Measurements from ENCODE around the gene GRID2IP.
"Not testable (repeated sequence)": the region's sequence is repeated elsewhere in the genome, so short reads cannot be mapped to it uniquely, and the experiment has no call there.

GRID2IP gene

DNA sequence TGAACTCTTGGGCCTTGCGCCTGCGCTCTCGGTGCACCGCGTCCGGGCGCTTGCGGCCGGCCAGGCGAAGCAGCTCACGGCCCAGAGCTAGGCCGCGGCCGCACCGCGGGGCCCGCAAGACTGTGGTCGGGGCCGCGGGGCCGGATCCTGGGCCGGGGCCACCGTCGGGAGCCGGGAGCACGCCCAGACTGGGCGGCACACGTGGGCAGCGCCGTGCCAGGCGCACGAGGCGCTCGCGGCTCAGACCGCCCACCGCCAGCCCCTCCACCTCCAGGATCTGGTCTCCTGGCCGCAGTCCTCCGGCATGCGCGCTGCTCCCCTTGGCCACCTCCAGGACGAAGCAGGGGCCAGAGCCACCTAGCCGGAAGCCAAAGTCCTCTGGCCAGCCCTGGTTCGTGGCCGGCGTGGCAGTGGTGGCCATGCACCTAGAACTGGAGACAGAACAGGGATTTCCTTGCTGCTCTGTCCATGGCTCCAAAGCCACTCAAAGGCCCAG, at the start of gene GRID2IP:
Gene GRID2IP (minus strand): TSS at position 446 of the 496 bp plus-strand sequence. CDS start 25 bp downstream, at position 421.
- no peak for DNase-seq (ENCODE audit: low read depth)

DNA sequence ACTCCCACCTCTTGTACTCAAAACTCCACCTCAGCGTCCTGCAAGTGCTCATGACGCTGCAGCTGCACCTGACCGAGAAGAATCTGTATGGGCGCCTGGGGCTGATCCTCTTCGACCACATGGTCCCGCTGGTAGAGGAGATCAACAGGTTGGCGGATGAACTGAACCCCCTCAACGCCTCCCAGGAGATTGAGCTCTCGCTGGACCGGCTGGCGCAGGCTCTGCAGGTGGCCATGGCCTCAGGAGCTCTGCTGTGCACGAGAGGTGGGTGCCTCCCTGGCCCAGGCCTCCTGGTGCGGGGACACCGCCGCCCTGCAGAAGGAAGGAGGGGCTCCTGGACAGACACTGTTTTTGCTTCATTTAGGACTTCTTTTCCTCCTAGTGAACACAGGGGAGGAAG, 48.8 kb upstream of the GRID2IP start:
- DNase-seq (ENCODE audit: low read depth) = no peak

DNA sequence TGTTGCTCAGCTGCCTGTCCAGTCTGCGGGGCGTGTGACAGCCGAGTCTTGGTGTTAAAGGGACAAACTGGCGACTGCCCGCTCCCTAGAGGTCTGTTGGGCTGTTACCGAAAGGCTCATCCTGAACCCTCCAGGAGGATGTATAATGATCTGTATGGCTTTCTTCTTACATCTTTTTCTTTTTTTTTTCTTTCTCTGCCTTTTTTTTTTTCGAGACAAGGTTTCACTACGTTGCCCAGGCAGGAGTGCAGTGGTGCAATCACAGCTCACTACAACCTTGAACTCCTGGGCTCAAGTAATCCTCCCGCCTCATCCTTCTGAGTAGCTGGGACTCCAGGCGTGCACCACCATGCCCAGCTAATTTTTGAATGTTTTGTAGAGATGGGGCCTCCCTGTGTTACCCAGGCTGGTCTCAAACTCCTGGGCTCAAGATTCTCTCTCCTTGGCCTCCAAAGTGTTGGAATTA, 39.4 kb upstream of the GRID2IP start:
- DNase-seq (ENCODE audit: low read depth) = no peak

DNA sequence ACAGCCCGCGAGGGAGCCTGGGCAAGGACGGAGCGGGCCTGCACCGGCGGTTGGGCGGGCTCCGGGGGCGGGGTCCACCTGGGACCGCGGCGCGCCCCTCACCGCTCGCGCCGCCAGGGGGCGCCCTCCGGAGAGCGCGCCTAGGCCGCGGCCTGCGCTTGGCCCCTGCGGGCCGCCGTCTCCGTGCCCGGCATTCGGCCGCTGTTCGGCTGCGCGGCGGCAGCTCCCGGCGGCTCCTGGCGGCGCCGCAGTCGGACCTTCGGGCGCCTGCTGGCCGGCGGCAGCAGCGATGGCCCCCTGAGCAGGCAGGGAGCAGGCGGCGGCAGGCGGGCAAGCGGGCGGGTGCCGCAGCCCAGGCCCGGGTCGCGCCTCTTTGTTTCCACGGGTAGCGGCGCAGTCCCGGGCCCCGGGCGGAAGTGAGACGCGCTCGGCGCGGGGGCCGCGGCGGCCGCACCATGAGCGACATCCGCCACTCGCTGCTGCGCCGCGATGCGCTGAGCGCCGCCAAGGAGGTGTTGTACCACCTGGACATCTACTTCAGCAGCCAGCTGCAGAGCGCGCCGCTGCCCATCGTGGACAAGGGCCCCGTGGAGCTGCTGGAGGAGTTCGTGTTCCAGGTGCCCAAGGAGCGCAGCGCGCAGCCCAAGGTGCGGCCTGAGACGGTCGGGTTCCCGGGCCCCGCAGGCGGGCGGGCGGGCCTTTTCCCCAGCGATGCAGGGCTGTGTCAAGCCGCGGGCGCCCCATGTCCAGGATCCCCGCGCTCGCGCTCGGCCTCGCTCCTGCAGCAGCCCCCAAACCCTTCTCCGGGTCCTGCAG, 38.8 kb upstream of the GRID2IP start, which contains the start of gene INTS15:
Gene INTS15 (plus strand): TSS at position 193 of the 816 bp plus-strand sequence. CDS start 263 bp downstream, at position 456.
- DNase-seq (ENCODE audit: low read depth) = peak; percentile 78

DNA sequence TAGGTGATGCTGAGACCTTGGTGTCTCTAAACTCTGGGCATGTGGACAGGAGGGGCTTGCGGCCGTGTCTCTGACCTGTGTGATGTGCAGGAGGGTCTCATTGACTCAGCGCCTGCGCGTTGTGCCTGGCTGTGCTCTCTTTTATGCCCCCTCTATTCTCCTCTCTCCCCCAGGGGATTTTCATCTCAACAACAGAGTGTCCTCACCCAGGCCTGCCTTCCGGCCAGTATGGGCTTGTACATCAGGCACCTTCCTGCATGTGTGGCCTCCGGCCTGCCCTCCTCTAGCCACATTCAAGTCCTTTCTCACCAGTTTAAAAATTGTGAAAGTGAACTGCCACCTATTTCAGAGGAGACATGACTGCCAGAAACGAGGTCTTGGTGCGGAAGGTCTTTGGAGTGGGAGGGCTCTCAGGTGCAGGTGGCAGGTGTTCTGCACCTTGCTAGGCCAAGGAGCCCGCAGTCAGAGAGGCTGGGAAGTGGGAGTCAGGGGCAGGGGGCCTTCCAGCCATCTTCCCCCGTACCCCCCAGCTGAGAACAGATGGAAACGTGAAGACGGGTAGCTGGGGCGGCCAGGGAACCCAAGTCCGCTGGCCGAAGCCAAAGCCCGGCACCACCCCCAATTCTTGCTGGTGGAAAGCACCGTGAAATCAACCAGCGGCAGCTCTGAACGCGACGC, 38.0 kb upstream of the GRID2IP start:
- DNase-seq (ENCODE audit: low read depth) = no peak

DNA sequence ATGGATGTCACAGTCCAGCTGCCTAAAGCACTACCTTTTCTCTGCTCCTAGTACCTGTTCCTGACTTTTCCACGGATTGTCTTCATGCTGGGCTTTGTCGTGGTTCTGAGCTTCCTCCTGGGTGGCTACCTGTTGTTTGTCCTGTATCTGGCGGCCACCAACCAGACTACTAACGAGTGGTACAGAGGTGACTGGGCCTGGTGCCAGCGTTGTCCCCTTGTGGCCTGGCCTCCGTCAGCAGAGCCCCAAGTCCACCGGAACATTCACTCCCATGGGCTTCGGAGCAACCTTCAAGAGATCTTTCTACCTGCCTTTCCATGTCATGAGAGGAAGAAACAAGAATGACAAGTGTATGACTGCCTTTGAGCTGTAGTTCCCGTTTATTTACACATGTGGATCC, 37.3 kb upstream of the GRID2IP start:
- no peak for DNase-seq (ENCODE audit: low read depth)

DNA sequence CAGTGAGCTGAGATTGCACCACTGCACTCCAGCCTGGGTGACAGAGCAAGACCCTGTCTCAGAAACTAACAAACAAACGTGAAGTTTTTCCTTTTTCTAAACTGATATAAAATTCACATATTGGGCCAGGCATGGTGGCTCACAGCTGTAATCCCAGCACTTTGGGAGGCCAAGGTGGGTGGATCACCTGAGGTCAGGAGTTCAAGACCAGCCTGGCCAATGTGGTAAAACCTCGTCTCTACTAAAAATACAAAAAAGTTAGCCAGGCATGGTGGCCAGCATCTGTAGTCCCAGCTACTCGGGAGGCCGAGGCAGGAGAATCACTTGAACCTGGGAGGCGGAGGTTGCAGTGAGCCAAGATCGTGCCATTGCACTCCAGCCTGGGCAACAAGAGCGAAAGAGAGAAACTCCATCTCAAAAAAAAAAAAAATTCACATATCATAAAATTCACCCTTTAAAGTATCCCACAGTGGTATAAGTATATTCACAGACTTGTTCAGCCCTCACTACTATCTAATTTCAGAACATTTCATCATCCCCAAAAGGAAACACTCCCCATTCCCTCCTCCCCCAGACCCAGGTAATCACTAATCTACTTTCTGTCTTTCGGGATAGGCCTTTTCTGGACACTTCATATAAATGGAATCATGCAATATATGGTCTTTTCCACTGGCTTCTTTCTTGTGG, 34.6 kb upstream of the GRID2IP start:
- DNase-seq (ENCODE audit: low read depth) = not testable (repeated sequence)

DNA sequence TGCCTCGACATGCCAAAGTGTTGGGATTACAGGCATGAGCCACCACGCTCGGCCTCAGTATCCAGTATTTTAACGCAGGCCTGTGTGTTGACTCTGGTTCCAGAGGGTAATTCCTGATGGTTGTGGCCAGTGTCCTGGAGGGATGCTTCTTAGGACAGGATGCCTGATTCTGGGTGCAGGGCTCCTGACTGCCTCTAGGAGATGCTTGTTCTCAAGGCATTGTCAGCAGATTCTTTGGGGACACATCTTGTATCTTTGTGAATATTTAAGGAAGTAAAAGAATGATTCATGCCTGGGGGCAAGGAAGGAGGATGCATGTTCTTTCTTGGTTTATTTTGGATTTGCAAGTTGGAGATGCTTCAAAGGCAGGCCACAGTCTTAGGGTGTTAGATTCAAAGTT, 28.2 kb upstream of the GRID2IP start:
- DNase-seq (ENCODE audit: low read depth) = no peak

DNA sequence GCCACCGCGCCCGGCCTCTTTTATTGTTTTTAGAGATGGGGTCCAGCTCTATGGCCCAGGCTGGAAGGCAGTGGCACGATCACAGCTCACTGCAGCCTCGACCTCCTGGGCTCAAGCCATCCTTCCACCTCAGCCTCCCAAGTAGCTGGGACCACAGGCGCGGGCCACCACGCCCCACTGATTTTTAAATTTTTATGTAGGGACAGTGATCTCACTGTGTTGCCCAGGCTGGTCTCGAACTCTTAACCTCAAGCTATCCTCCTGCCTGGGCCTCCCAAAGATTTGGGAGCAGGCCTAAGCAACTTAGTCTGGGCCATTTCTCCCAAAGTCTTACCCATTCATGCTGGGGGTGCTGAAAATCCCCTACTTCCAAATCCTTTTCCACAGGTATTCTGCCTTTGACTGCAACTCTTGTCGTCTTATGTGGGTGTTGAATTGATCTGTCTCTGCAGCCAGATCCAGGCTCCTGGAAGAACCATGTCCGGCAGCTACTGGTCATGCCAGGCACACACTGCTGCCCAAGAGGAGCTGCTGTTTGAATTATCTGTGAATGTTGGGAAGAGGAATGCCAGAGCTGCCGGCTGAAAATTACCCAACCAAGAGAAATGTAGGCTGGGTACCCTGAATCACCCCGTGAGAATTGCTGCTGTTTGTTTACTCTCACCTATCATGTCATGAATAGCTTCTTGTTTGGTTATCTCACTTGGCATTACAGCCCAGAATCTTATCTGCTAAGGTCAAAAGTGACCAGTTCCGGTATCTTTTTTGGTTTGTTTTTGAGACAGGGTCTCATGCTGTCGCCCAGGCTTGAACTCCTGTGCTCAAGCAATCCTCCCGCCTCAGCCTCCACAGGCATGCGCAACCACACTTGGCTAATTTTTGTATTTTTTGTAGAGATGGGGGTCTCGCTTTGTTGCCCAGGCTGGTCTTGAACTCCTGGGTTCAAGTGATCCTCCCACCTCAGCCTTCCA, 27.1 kb upstream of the GRID2IP start:
- no peak for DNase-seq (ENCODE audit: low read depth)

DNA sequence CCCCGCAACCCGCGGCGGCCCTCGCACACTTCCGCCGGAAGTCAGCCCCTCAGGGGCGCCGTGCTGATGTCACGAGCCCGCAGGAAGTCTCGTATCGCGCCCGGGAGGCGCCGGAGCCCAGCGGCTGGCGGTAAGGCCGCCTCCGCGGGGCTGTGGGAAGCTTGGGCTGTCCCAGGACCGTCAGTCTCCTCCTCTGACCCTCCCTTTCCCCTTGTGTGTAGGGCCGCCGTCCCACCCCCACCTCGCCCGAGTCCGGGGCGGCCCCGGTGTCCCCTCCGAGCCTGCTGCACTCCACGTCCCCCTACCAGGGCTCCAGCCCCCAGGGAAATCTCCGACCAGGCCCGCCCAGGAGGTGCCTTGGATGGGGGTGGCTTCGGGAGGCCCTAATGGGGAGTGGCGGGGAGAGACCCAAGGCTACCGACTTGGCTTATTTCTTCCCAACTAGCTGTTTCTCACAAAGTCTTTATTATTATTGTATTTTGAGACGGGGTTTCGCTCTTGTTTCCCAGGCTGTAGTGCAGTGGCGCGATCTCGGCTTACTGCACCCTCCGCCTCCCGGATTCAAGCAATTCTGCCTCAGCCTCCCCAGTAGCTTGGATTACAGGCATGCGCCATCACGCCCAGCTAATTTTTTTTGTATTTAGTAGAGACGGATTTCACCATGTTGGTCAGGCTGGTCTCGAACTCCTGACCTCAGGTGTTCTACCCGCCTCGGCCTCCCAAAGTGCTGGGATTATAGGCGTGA, 26.3 kb upstream of the GRID2IP start, which contains the start of gene ZDHHC4:
Gene ZDHHC4 (plus strand): TSS at position 86 of the 745 bp plus-strand sequence. CDS start 3,108 bp downstream, outside the sequence.
- peak; percentile 79 for DNase-seq (ENCODE audit: low read depth)

DNA sequence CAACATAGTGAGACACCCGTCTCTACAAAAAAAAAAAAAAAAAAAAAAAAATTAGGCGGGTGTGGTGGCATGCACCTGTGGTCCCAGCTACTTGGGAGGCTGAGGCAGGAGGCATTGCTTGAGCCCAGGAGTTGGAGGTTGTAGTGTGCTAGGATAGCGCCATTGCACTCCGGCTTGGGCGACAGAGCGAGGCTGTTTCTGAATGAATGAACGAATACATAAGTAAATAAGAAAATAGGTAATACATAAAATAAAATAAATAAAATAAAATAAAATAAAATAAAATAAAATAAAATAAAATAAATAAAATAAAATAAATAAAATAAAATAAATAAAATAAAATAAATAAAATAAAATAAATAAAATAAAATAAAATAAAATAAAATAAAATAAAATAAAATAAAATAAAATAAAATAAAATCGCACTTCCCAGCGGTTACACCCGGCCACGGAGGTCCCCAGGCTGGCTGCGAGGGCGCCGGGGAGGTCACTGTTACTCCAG, 25.7 kb upstream of the GRID2IP start:
- DNase-seq (ENCODE audit: low read depth) = not testable (repeated sequence)

DNA sequence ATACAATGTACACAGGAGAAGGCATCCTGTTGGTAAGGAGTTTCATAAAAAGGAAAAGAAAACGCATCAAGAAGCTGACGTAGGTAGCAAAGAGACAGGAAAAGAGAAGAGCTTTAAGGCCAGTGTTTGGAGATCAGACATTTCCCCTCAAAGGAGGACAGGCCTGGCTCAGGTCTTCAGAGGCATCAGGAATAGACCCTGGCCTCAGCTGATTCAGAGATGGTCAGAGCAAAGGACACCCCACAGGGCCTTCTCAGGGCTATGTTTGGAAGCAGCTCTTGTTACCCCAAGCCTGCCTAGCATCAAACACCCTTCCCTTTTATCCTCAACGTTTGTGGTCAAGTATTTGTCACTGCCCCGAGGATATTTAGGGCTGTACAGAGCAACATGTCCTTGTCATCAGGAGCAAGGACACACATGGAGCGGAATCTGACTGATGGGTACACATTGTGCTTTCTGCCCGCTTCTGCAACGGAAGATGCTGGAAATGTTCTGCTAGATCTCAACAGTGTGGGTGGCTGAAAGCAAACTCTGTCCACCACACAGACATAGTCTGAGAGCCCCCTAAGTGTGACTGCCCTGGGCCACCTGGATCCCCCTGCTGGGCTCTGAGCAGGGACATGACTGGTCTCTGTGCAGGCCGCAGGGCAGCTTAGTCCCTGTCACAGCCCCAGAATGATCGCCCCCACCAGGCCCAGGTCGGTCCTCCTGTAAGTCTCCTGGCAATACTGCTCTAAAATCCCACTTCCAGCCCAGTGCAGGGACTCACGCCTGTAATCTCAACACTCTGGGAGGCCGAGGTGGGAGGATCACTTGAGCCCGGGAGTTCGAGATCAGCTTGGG, 25.0 kb upstream of the GRID2IP start:
- DNase-seq (ENCODE audit: low read depth) = no peak

DNA sequence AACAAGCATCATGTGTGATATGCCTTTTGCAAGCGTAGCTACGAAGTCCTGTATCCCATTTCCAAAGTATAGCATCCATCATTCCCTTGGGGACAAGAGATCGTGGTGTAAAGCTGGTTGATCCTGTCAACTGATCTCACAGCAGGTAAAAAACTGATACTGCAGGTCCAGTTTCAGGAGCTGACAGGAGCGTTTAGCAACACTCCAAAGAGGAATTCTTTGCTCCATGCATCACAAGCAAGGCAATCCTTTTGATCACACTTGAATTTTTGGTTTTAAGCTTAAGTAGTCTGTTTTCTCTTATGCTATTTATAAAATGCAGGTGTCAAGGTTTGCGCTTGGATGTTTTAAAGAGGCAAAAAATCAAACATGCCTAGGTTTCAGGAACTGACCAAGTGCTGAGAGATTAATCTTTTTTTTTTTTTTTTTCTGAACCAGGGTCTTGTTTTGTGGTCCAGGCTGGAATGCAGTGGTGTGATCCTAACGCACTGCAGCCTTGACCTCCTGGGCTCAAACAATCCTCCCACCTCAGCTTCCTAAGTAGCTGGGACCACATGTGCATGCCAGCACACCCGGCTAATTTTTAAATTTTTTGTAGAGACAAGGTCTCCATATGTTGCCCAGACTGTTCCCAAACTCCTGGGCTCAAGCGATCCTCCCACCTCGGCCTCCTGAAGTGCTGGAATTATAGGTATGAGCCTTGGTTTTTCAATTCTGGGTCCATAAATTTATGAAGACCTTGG, 24.2 kb upstream of the GRID2IP start:
- DNase-seq (ENCODE audit: low read depth) = no peak

DNA sequence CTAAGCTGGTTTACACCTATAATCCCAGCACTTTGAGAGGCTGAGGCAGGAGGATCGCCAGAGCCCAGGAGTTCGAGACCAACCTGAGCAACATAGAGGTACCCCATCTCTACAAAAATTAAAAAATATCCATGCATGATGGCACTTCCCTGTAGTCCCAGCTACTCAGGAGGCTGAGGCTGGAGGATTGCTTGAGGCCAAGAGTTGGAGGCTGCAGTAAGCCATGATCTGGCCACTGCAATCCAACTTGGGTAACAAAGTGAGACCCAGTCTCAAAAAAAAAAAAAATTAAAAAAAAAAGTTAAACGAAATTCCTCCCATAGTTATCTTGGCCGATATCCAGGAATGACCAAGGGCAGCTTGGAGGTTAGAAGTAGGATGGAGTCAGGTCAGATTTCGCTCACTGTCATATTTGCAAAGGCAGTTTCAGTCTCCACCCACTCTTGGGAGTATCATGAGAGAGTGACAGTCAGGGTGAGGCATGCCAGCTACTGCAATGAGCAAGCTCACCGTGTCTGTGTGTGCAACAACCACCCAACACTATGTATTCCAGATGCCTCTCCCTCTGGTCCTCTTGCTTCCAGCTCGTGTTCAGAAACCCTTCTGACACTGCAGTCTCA, 20.0 kb upstream of the GRID2IP start:
- no peak for DNase-seq (ENCODE audit: low read depth)

DNA sequence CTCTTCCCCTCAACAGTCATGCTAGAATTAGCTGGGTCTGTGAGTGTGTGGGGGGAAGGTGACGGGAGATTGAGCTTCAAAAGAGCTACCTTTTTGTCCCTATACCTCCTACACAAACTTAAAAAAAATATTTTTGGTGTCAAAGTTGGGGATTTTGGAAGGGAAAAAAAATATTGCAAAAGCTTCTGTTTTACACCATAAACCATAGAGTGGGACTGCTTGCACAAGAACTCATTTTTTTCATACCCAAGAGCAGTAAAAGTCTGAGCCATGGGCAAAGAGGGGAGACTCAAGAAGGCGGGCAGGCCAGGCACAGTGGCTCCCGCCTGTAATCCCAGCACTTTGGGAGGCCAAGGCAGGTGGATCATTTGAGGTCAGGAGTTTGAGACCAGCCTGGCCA, 16.6 kb upstream of the GRID2IP start:
- DNase-seq (ENCODE audit: low read depth) = no peak

DNA sequence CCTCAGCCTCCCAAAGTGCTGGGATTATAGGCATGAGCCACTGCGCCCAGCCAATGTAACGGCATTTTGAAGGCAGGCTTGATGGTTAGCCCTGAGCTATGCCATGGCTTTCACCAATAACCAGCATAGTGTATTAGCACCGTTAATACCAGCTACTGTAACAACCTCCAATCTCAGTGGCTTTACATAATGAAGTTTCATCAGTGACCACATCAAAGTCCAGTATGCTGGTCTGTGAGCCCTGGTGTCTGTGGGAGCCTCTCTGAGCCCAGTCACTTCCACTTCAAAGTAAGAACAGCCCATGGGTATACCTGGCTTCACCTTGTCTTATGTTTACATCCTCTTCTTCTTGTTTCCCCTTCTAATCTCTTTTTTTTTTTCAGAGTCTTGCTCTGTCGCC, 14.4 kb upstream of the GRID2IP start:
- no peak for DNase-seq (ENCODE audit: low read depth)

DNA sequence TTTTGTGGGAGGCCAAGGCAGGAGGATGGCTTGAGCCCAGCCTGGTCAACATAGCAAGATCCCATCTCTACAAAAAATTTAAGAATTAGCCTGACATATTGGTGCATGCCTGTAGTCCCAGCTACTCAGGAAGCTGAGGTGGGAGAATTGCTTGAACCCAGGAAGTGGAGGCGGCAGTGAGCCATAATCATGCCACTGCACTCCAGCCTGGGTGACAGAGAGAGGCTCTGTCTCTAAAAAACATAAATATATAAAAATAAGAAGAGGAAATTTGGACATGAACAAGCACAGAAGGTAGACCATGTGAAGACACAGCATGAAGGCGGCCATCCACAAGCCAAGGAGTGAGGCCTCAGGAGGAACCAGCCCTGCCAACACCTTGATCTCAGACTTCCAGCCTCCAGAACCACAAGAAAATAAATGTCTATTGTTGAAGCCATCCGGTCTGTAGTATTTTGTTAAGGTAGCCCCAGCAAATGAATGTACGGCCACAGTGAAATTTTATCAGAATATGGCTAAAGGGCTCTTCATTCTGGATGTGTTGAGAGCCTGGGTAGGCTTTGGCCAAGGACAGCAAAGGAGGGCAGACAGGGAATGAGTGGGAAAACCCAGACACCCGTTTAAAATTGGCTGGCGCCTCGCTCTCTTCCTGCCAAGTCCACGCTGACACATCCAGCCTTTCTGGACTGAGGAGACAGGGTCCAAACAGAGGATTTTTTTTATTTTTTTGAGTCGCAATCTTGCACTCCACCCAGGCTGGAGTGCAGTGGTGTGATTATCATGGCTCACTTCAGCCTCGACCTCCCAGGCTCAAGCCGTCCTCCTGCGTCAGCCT, 12.9 kb upstream of the GRID2IP start:
- DNase-seq (ENCODE audit: low read depth) = no peak
